IMR-90 (cell line): ENCODE results near the gene FOSL2. TPM values are rescaled to one million over a fixed set of nuclear protein-coding genes. Genes with fewer than 3 reads are reported as not detected.

ENCODE experiments used
- ATAC-seq: fragments of 200-7000 bp; cut with Tn5 transposase; 2 replicates; pipeline ENCODE4 v1.9.1; 2020; ENCODE audit warnings: low read depth, mild to moderate bottlenecking, moderate library complexity
- BruUV-seq: library from RNA; stranded (reverse); fragments of 400-500 nt; replicated peaks from 2 replicates; lab custom pipeline; 2021; lab: Mats Ljungman, UMichigan
- CTCF ChIA-PET: fragments of 300-600 bp; formaldehyde crosslinking; extraction: SDS; loops from one replicate; lab custom pipeline; 2021; ENCODE audit warnings: antibody characterized with exemption; lab: Yijun Ruan, JAX
- POLR2A ChIA-PET: fragments of 300-600 bp; sonication (Branson Sonifier 250); formaldehyde crosslinking; loops from one replicate; lab custom pipeline; 2022; ENCODE audit warnings: antibody characterized with exemption; ENCODE audit not compliant: unreplicated experiment; lab: Charles Lee
- DNase-seq: peaks from one replicate; pipeline ENCODE4 v3.0.0; 2013
- H2AFZ ChIP-seq: replicated peaks from 2 replicates; pipeline ENCODE3; 2013; ENCODE audit warnings: low read length, mild to moderate bottlenecking; ENCODE audit not compliant: poor library complexity
- H2AK5ac ChIP-seq: 2 replicates; pipeline ENCODE4 v1.6.1; 2013; ENCODE audit warnings: low read depth, low read length, inconsistent platforms
- H2AK9ac ChIP-seq: replicated peaks from 2 replicates; pipeline ENCODE3; 2013; ENCODE audit warnings: mild to moderate bottlenecking, low read depth, low read length, moderate library complexity; ENCODE audit not compliant: poor library complexity
- H2BK120ac ChIP-seq: 2 replicates; pipeline ENCODE4 v1.6.1; 2013; ENCODE audit warnings: low read depth, low read length, inconsistent platforms
- H2BK15ac ChIP-seq: 3 replicates; pipeline ENCODE4 v1.6.1; 2013; ENCODE audit warnings: low read depth, low read length, inconsistent platforms
- H2BK20ac ChIP-seq: 2 replicates; pipeline ENCODE4 v1.6.1; 2013; ENCODE audit warnings: low read depth, mild to moderate bottlenecking, inconsistent platforms, low read length, moderate library complexity
- H2BK5ac ChIP-seq: 2 replicates; pipeline ENCODE4 v1.6.1; 2013; ENCODE audit warnings: mild to moderate bottlenecking, low read depth, low read length, inconsistent platforms; ENCODE audit not compliant: poor library complexity, severe bottlenecking
- H3K14ac ChIP-seq: replicated peaks from 2 replicates; pipeline ENCODE4 v1.6.1; 2013; ENCODE audit warnings: low read depth, low read length, inconsistent platforms
- H3K18ac ChIP-seq: 2 replicates; pipeline ENCODE4 v1.6.1; 2013; ENCODE audit warnings: low read depth, low read length, control low read depth
- H3K23ac ChIP-seq: 2 replicates; pipeline ENCODE4 v1.6.1; 2013; ENCODE audit warnings: low read depth, low read length, inconsistent platforms
- H3K27ac ChIP-seq: 2 replicates; pipeline ENCODE4 v1.5.1; 2013; ENCODE audit warnings: mild to moderate bottlenecking, control low read depth, low read length; ENCODE audit not compliant: insufficient read depth
- H3K27me3 ChIP-seq: 2 replicates; pipeline ENCODE4 v1.6.1; 2013; ENCODE audit warnings: low read length; ENCODE audit not compliant: control insufficient read depth, insufficient read depth
- H3K36me3 ChIP-seq: 2 replicates; pipeline ENCODE4 v1.6.1; 2013; ENCODE audit warnings: low read length, mixed read lengths; ENCODE audit not compliant: control insufficient read depth, insufficient read depth
- H3K4ac ChIP-seq: 2 replicates; pipeline ENCODE4 v1.6.1; 2013; ENCODE audit warnings: low read depth, low read length, inconsistent platforms
- H3K4me1 ChIP-seq: 2 replicates; pipeline ENCODE4 v1.6.1; 2013; ENCODE audit warnings: low read length, mixed read lengths; ENCODE audit not compliant: control insufficient read depth, insufficient read depth
- H3K4me2 ChIP-seq: 2 replicates; pipeline ENCODE4 v1.6.1; 2013; ENCODE audit warnings: low read depth, mild to moderate bottlenecking, control low read depth, low read length, moderate library complexity
- H3K4me3 ChIP-seq: 2 replicates; pipeline ENCODE4 v1.5.1; 2013; ENCODE audit warnings: low read depth, mild to moderate bottlenecking, control low read depth, low read length, moderate library complexity; ENCODE audit not compliant: insufficient read depth
- H3K56ac ChIP-seq: 2 replicates; pipeline ENCODE4 v1.6.1; 2013; ENCODE audit warnings: low read length, inconsistent platforms; ENCODE audit not compliant: insufficient read depth; ENCODE audit errors: extremely low read depth
- H3K79me1 ChIP-seq, 2 experiments: 2 replicates each; pipeline ENCODE4 v1.6.1; 2013; ENCODE audit warnings: low read length in 2 of 2, inconsistent platforms in 1 of 2, low read depth in 1 of 2
- H3K9ac ChIP-seq: 2 replicates; pipeline ENCODE4 v1.6.1; 2013; ENCODE audit warnings: low read depth, low read length, control low read depth
- H3K9me1 ChIP-seq: 2 replicates; pipeline ENCODE4 v1.6.1; 2013; ENCODE audit warnings: low read length, inconsistent platforms; ENCODE audit not compliant: insufficient read depth
- H3K9me3 ChIP-seq: 2 replicates; pipeline ENCODE4 v1.6.1; 2013; ENCODE audit warnings: low read length; ENCODE audit not compliant: control insufficient read depth, insufficient read depth
- H4K20me1 ChIP-seq: 2 replicates; pipeline ENCODE4 v1.6.1; 2013; ENCODE audit warnings: low read length, inconsistent platforms; ENCODE audit not compliant: insufficient read depth
- H4K5ac ChIP-seq: 2 replicates; pipeline ENCODE4 v1.6.1; 2013; ENCODE audit warnings: mild to moderate bottlenecking, low read depth, low read length, control low read depth
- H4K8ac ChIP-seq, 2 experiments: 2 replicates each; pipeline ENCODE4 v1.6.1; 2013; ENCODE audit warnings: low read depth in 2 of 2, low read length in 2 of 2, control low read depth in 1 of 2, inconsistent platforms in 1 of 2
- H4K91ac ChIP-seq: 2 replicates; pipeline ENCODE4 v1.6.1; 2013; ENCODE audit warnings: low read depth, low read length, inconsistent platforms; ENCODE audit not compliant: insufficient read depth
- CEBPB ChIP-seq: IDR thresholded peaks from 2 replicates; pipeline ENCODE4 v1.6.1; 2012; ENCODE audit warnings: low read depth, low read length, improper control_type of control experiment
- CHD1 ChIP-seq: IDR thresholded peaks from 2 replicates; pipeline ENCODE4 v1.6.1; 2012; ENCODE audit warnings: low read depth, low read length, improper control_type of control experiment
- MAFK ChIP-seq: IDR thresholded peaks from 2 replicates; pipeline ENCODE4 v1.6.1; 2012; ENCODE audit warnings: low read depth, low read length, improper control_type of control experiment
- MXI1 ChIP-seq: IDR thresholded peaks from 2 replicates; pipeline ENCODE4 v1.6.1; 2012; ENCODE audit warnings: low read depth, mild to moderate bottlenecking, low read length, moderate library complexity, borderline replicate concordance
- NFE2L2 ChIP-seq: fragments of 150-350 bp; IDR thresholded peaks from 2 replicates; pipeline ENCODE4 v1.6.1; 2016; ENCODE audit warnings: low read depth, mild to moderate bottlenecking, low read length
- RCOR1 ChIP-seq: IDR thresholded peaks from 2 replicates; pipeline ENCODE4 v1.6.1; 2012; ENCODE audit warnings: mild to moderate bottlenecking, low read length, improper control_type of control experiment; ENCODE audit not compliant: insufficient replicate concordance
- SMC3 ChIP-seq: fragments of 150-350 bp; IDR thresholded peaks from 2 replicates; pipeline ENCODE4 v1.6.1; 2016; ENCODE audit warnings: low read depth, mild to moderate bottlenecking, antibody characterized with exemption, low read length, moderate library complexity
- USF2 ChIP-seq: fragments of 150-350 bp; IDR thresholded peaks from 2 replicates; pipeline ENCODE4 v1.6.1; 2017; ENCODE audit warnings: mild to moderate bottlenecking, antibody characterized with exemption, low read length, low read depth
- WGBS, 2 experiments: methylation state at CpG; one replicate each; pipeline versions ENCODE4 v1.1.5 to v1.1.7; 2013; ENCODE audit warnings: missing lambda C conversion rate in 2 of 2; ENCODE audit not compliant: insufficient read length in 1 of 2; ENCODE audit errors: extremely low coverage in 2 of 2; 5-methylcytosine and 5-hydroxymethylcytosine counted together
- dilution Hi-C: fragments of 300-500 bp; cut with HindIII; formaldehyde crosslinking; loops from one replicate; pipeline ENCODE4 v1.14.3; 2018; ENCODE audit warnings: low sequenced_read_pairs; ENCODE audit not compliant: unreplicated experiment
- in situ Hi-C: fragments of 300-500 bp; cut with MboI; formaldehyde crosslinking; loops from 3 replicates; pipeline ENCODE4 v1.14.3; 2019; ENCODE audit warnings: low sequenced_read_pairs, inconsistent platforms, mixed read lengths
- intact Hi-C: fragments of 100-400 bp; cut with micrococcal nuclease; formaldehyde crosslinking; loops from 2 replicates; pipeline ENCODE4 v1.10.0; 2022
- polyA plus RNA-seq, 3 experiments: library from polyadenylated mRNA; depleted of rRNA; stranded (reverse); fragments of >200 nt; gene quantifications; 2 replicates each; pipeline ENCODE4 v1.2.3, GENCODE V29; 2012; ENCODE audit warnings: low replicate concordance in 1 of 3
- total RNA-seq: library from RNA; depleted of rRNA; stranded (reverse); fragments of >200 nt; gene quantifications from 2 replicates; pipeline ENCODE4 v1.2.3, GENCODE V29; 2012
- TF ChIP-seq, protein P1 (sequence below): conservative IDR thresholded peaks from 2 replicates; pipeline ENCODE4 v1.5.1; 2012; ENCODE audit warnings: mild to moderate bottlenecking, low read depth, low read length, improper control_type of control experiment

Gene FOSL2
- total and polyA plus RNA-seq, 2 of the 4 experiments (the other 2 are of a cell fraction) = 31.4 to 46.3 TPM

- BruUV-seq = no TSS peak
- no CpG with 5 or more reads among the region's 3 CpGs for WGBS, 2 experiments
- no peak overlapping the region for H2AFZ ChIP-seq
- H4K8ac ChIP-seq = no peak overlapping the region
- no peak overlapping the region for H2AK9ac ChIP-seq
- H3K9me1 ChIP-seq = peaks cover 55% of the 10 kb centered on the region
- POLR2A ChIA-PET = no interaction called here
- H3K9me3 ChIP-seq = no peaks in the 10 kb centered on the region
- H3K4me1 ChIP-seq = peaks cover 45% of the 10 kb centered on the region
- no peak overlapping the region for H4K5ac ChIP-seq
- H2BK20ac ChIP-seq = no peak overlapping the region
- no peak overlapping the region for H2BK15ac ChIP-seq
- no peak overlapping the region for H3K4me2 ChIP-seq
- H3K27me3 ChIP-seq = no peaks in the 10 kb centered on the region
- H3K36me3 ChIP-seq = peaks cover 94% of the 10 kb centered on the region
- ATAC-seq = no peak
- in situ Hi-C loops (loop anchor here (5.0 kb wide), 1 partner anchor 703 kb away; no protein-coding TSS in a partner anchor), intact Hi-C loops (no loop called here), dilution Hi-C loops (no loop called here)
- no peak for DNase-seq
- no peak overlapping the region for H3K4ac ChIP-seq
- no peak overlapping the region for H3K18ac ChIP-seq
- H2AK5ac ChIP-seq = no peak overlapping the region
- no peak overlapping the region for H2BK5ac ChIP-seq
- H4K91ac ChIP-seq = no peak overlapping the region
- H3K9ac ChIP-seq = no peak overlapping the region
- H2BK120ac ChIP-seq = no peak overlapping the region
- H3K4me3 ChIP-seq = no peak overlapping the region
- H3K79me1 ChIP-seq = peaks cover 31 to 99% of the 10 kb centered on the region in 2 experiments
- TF ChIP-seq NFE2L2 = no peak
- TF ChIP-seq, protein P1, sequence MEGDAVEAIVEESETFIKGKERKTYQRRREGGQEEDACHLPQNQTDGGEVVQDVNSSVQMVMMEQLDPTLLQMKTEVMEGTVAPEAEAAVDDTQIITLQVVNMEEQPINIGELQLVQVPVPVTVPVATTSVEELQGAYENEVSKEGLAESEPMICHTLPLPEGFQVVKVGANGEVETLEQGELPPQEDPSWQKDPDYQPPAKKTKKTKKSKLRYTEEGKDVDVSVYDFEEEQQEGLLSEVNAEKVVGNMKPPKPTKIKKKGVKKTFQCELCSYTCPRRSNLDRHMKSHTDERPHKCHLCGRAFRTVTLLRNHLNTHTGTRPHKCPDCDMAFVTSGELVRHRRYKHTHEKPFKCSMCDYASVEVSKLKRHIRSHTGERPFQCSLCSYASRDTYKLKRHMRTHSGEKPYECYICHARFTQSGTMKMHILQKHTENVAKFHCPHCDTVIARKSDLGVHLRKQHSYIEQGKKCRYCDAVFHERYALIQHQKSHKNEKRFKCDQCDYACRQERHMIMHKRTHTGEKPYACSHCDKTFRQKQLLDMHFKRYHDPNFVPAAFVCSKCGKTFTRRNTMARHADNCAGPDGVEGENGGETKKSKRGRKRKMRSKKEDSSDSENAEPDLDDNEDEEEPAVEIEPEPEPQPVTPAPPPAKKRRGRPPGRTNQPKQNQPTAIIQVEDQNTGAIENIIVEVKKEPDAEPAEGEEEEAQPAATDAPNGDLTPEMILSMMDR = no peak
- TF ChIP-seq RCOR1 = no peak
- no peak for TF ChIP-seq USF2
- TF ChIP-seq SMC3 = no peak
- no peak for TF ChIP-seq CHD1
- TF ChIP-seq MAFK = no peak
- no peak for TF ChIP-seq MXI1
- TF ChIP-seq CEBPB = no peak
- H3K56ac ChIP-seq = no peak overlapping the region
- no peak overlapping the region for H3K23ac ChIP-seq
- no peak overlapping the region for H3K27ac ChIP-seq
- CTCF ChIA-PET = no interaction called here
- H3K14ac ChIP-seq = no peak overlapping the region
- peaks cover 99% of the 10 kb centered on the region for H4K20me1 ChIP-seq
These were observed 12.9 kb downstream of the FOSL2 start for GRCh38 chr2:28405537-28405936.
